ENCODE data around the gene MLH1.
"Not testable (repeated sequence)": the region's sequence is repeated elsewhere in the genome, so short reads cannot be mapped to it uniquely, and the experiment has no call there.

Gene MLH1

GRCh38 chr3:36993326-36994283, at the start of gene MLH1:
Gene MLH1, plus strand, starts transcription at chr3:36993518. Its CDS starts 30 bp downstream, at chr3:36993548.
- DNase-seq (ENCODE audit: low spot score) = peak; percentile 96

- DNase-seq (ENCODE audit: low spot score) = no peak
Observed at GRCh38 chr3:36943601-36944000, 49.7 kb upstream of the MLH1 start.

GRCh38 chr3:36944012-36944640, 49.2 kb upstream of the MLH1 start:
- no peak for DNase-seq (ENCODE audit: low spot score)

GRCh38 chr3:36944641-36945270, 48.6 kb upstream of the MLH1 start, which contains the start of gene TRANK1:
Gene TRANK1, minus strand, starts transcription at chr3:36945054. Its CDS starts 245 bp downstream, at chr3:36944809.
- no peak for DNase-seq (ENCODE audit: low spot score)

GRCh38 chr3:36945333-36945980, 47.9 kb upstream of the MLH1 start:
- no peak for DNase-seq (ENCODE audit: low spot score)

GRCh38 chr3:36947814-36948213, 45.5 kb upstream of the MLH1 start:
- DNase-seq (ENCODE audit: low spot score) = not testable (repeated sequence)

- DNase-seq (ENCODE audit: low spot score) = no peak
Observed at GRCh38 chr3:36954452-36955134, 38.7 kb upstream of the MLH1 start.

- DNase-seq (ENCODE audit: low spot score) = no peak
Observed at GRCh38 chr3:36956155-36956554, 37.2 kb upstream of the MLH1 start.

GRCh38 chr3:36957063-36957462, 36.3 kb upstream of the MLH1 start:
- no peak for DNase-seq (ENCODE audit: low spot score)

GRCh38 chr3:36957862-36958686, 35.2 kb upstream of the MLH1 start:
- DNase-seq (ENCODE audit: low spot score) = peak; percentile 69

- DNase-seq (ENCODE audit: low spot score) = no peak
Observed at GRCh38 chr3:36959821-36960220, 33.5 kb upstream of the MLH1 start.

- no peak for DNase-seq (ENCODE audit: low spot score)
Observed at GRCh38 chr3:36960502-36960901, 32.8 kb upstream of the MLH1 start.

GRCh38 chr3:36963008-36963407, 30.3 kb upstream of the MLH1 start:
- not testable (repeated sequence) for DNase-seq (ENCODE audit: low spot score)

- no peak for DNase-seq (ENCODE audit: low spot score)
Observed at GRCh38 chr3:36964331-36964730, 29.0 kb upstream of the MLH1 start.

- no peak for DNase-seq (ENCODE audit: low spot score)
Observed at GRCh38 chr3:36964817-36965216, 28.5 kb upstream of the MLH1 start.

GRCh38 chr3:36965440-36965839, 27.9 kb upstream of the MLH1 start:
- DNase-seq (ENCODE audit: low spot score) = no peak

- no peak for DNase-seq (ENCODE audit: low spot score)
Observed at GRCh38 chr3:36969085-36969484, 24.2 kb upstream of the MLH1 start.

GRCh38 chr3:36969540-36970432, 23.5 kb upstream of the MLH1 start:
- peak; percentile 65 for DNase-seq (ENCODE audit: low spot score)

- no peak for DNase-seq (ENCODE audit: low spot score)
Observed at GRCh38 chr3:36972163-36972562, 21.2 kb upstream of the MLH1 start.

- DNase-seq (ENCODE audit: low spot score) = no peak
Observed at GRCh38 chr3:36973139-36973538, 20.2 kb upstream of the MLH1 start.
